ENCODE data around the gene SCYL2.

The SCYL2 gene

GRCh38 chr12:100383586-100384558 lies 116.9 kb downstream of the SCYL2 start:
- DNase-seq, result no peak

DNA sequence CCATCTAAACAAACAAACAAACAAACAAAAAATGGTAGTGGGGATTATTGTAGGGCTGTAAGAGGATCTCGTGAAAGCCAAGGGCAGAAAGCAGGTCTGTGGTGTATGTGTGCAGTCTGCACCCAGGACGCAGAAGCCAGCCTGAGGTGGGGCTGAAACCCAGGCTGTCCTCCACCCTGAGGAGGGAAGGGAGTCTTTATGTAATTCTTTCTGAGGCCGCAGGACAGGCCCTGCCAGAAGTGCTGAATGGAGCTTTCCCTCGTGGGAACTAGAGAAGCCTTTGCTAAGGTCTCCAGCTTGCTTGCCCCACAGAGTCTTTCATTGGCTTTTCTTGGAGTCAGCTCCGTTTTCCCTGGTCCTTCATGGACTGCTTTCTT lies 117.6 kb downstream of the SCYL2 start:
- no peak for DNase-seq

GRCh38 chr12:100388382-100388781 lies 121.4 kb downstream of the SCYL2 start:
- no peak for DNase-seq
